IgD-negative memory B cell (primary cell): ENCODE data around the gene IL7R. TPM values are rescaled to one million over a fixed set of nuclear protein-coding genes. Genes with fewer than 3 reads are reported as not detected.

Experiments used
- H3K27ac Mint-ChIP-seq, 3 donors: one replicate each; pipeline ENCODE4 v1.8.0; 2020 to 2022; ENCODE audit warnings: mild to moderate bottlenecking in 3 of 3, mixed read lengths in 3 of 3, moderate library complexity in 1 of 3
- H3K27me3 Mint-ChIP-seq: one replicate; pipeline ENCODE4 v1.8.0; 2021; ENCODE audit warnings: mixed read lengths
- H3K36me3 Mint-ChIP-seq: one replicate; pipeline ENCODE4 v1.8.0; 2020; ENCODE audit warnings: mild to moderate bottlenecking, mixed read lengths
- H3K4me1 Mint-ChIP-seq, 3 donors: one replicate each; pipeline ENCODE4 v1.8.0; 2020 to 2022; ENCODE audit warnings: mixed read lengths in 3 of 3, mild to moderate bottlenecking in 1 of 3
- H3K4me3 Mint-ChIP-seq, 4 donors: one replicate each; pipeline ENCODE4 v1.8.0; 2020 to 2022; ENCODE audit warnings: mild to moderate bottlenecking in 4 of 4, mixed read lengths in 4 of 4, moderate library complexity in 3 of 4
- H3K9me3 Mint-ChIP-seq, 3 donors: one replicate each; pipeline ENCODE4 v1.8.0; 2020 to 2021; ENCODE audit warnings: mixed read lengths in 3 of 3, mild to moderate bottlenecking in 1 of 3
- polyA plus RNA-seq: library from polyadenylated mRNA; unstranded; fragments of 300-500 nt; fragmentation: Illumina TruSeq; gene quantifications from one replicate; pipeline ENCODE4 v1.2.3, GENCODE V29; 2021

Gene IL7R
- polyA plus RNA-seq, result 15.1 TPM

- Mint-ChIP-seq H3K36me3 (no peaks in the 10 kb centered on the region), H3K27me3 (peaks cover 4% of the 10 kb centered on the region), H3K9me3 (peaks cover 0 to 2% (median 0%) of the 10 kb centered on the region in 3 donors), H3K4me3 (peak within 1 kb of the TSS in 2 of 4 donors; percentile 35 to 56), H3K4me1 (peaks cover 0 to 2% (median 0%) of the 10 kb centered on the region in 3 donors), H3K27ac (peak within 1 kb of the TSS in 1 of 3 donors; percentile 72)
Measured at GRCh38 chr5:35856765-35857351, at the start of gene IL7R. Gene IL7R, plus strand, starts transcription at chr5:35856891. Its CDS starts 87 bp downstream, at chr5:35856978.

GRCh38 chr5:35810601-35811000 is 46.1 kb upstream of the IL7R start:
- Mint-ChIP-seq H3K4me1 (peaks cover 0 to 1% (median 0%) of the 10 kb centered on the region in 3 donors), H3K36me3 (no peaks in the 10 kb centered on the region), H3K4me3 (no peak overlapping the region), H3K9me3 (peaks cover 0 to 2% (median 2%) of the 10 kb centered on the region in 3 donors), H3K27ac (peak overlapping the region in 1 of 3 donors; percentile 60), H3K27me3 (no peaks in the 10 kb centered on the region)

GRCh38 chr5:35811108-35811741 is 45.5 kb upstream of the IL7R start:
- H3K4me3 Mint-ChIP-seq, result no peak overlapping the region

GRCh38 chr5:35813521-35813920 is 43.2 kb upstream of the IL7R start:
- Mint-ChIP-seq H3K36me3 (no peaks in the 10 kb centered on the region), H3K9me3 (peaks cover 0 to 2% (median 0%) of the 10 kb centered on the region in 3 donors), H3K27me3 (no peaks in the 10 kb centered on the region), H3K27ac (no peak overlapping the region), H3K4me3 (no peak overlapping the region), H3K4me1 (no peaks in the 10 kb centered on the region)

More at GRCh38 chr5:35811108-35811741, 45.5 kb upstream of the IL7R start:
- peaks cover 0 to 2% (median 2%) of the 10 kb centered on the region in 3 donors for H3K9me3 Mint-ChIP-seq
- no peaks in the 10 kb centered on the region for H3K36me3 Mint-ChIP-seq
- peaks cover 0 to 1% (median 0%) of the 10 kb centered on the region in 3 donors for H3K4me1 Mint-ChIP-seq
- H3K27ac Mint-ChIP-seq, result peak overlapping the region; percentile 32 to 50 (median 48)
- H3K27me3 Mint-ChIP-seq, result no peaks in the 10 kb centered on the region

GRCh38 chr5:35815089-35815936 is 41.4 kb upstream of the IL7R start:
- no peaks in the 10 kb centered on the region for H3K9me3 Mint-ChIP-seq
- no peaks in the 10 kb centered on the region for H3K27me3 Mint-ChIP-seq
- H3K4me1 Mint-ChIP-seq, result no peaks in the 10 kb centered on the region
- H3K4me3 Mint-ChIP-seq, result no peak overlapping the region
- H3K27ac Mint-ChIP-seq, result no peak overlapping the region
- H3K36me3 Mint-ChIP-seq, result no peaks in the 10 kb centered on the region

GRCh38 chr5:35816881-35817521 is 39.7 kb upstream of the IL7R start:
- Mint-ChIP-seq H3K27me3 (no peaks in the 10 kb centered on the region), H3K36me3 (no peaks in the 10 kb centered on the region), H3K27ac (no peak overlapping the region), H3K4me3 (no peak overlapping the region), H3K4me1 (no peaks in the 10 kb centered on the region), H3K9me3 (peaks cover 0 to 2% (median 0%) of the 10 kb centered on the region in 3 donors)

GRCh38 chr5:35819026-35819425 is 37.7 kb upstream of the IL7R start:
- H3K27me3 Mint-ChIP-seq, result peaks cover 4% of the 10 kb centered on the region

GRCh38 chr5:35819668-35820067 is 37.0 kb upstream of the IL7R start:
- Mint-ChIP-seq H3K9me3 (peaks cover 0 to 2% (median 0%) of the 10 kb centered on the region in 3 donors), H3K27ac (no peak overlapping the region), H3K4me3 (no peak overlapping the region), H3K4me1 (no peaks in the 10 kb centered on the region), H3K36me3 (no peaks in the 10 kb centered on the region), H3K27me3 (peaks cover 4% of the 10 kb centered on the region)

More at GRCh38 chr5:35819026-35819425, 37.7 kb upstream of the IL7R start:
- H3K36me3 Mint-ChIP-seq, result no peaks in the 10 kb centered on the region
- peaks cover 0 to 2% (median 0%) of the 10 kb centered on the region in 3 donors for H3K9me3 Mint-ChIP-seq
- peak overlapping the region in 1 of 4 donors; percentile 2 for H3K4me3 Mint-ChIP-seq
- H3K27ac Mint-ChIP-seq, result no peak overlapping the region
- no peaks in the 10 kb centered on the region for H3K4me1 Mint-ChIP-seq

GRCh38 chr5:35820735-35821134 is 36.0 kb upstream of the IL7R start:
- Mint-ChIP-seq H3K4me3 (no peak overlapping the region), H3K36me3 (no peaks in the 10 kb centered on the region), H3K9me3 (peaks cover 0 to 4% (median 0%) of the 10 kb centered on the region in 3 donors)

GRCh38 chr5:35821513-35821912 is 35.2 kb upstream of the IL7R start:
- Mint-ChIP-seq H3K27ac (peak overlapping the region in 1 of 3 donors; percentile 58), H3K4me3 (no peak overlapping the region), H3K4me1 (no peaks in the 10 kb centered on the region), H3K27me3 (peaks cover 4% of the 10 kb centered on the region), H3K9me3 (peaks cover 0 to 4% (median 0%) of the 10 kb centered on the region in 3 donors), H3K36me3 (no peaks in the 10 kb centered on the region)

More at GRCh38 chr5:35820735-35821134, 36.0 kb upstream of the IL7R start:
- Mint-ChIP-seq H3K4me1 (no peaks in the 10 kb centered on the region), H3K27ac (peak overlapping the region in 1 of 3 donors; percentile 42), H3K27me3 (peaks cover 4% of the 10 kb centered on the region)

- no peak overlapping the region for H3K4me3 Mint-ChIP-seq
- H3K36me3 Mint-ChIP-seq, result no peaks in the 10 kb centered on the region
- H3K27me3 Mint-ChIP-seq, result peaks cover 4% of the 10 kb centered on the region
Measured at GRCh38 chr5:35822511-35822910, 34.2 kb upstream of the IL7R start.

GRCh38 chr5:35823347-35824098 is 33.2 kb upstream of the IL7R start:
- Mint-ChIP-seq H3K4me1 (no peaks in the 10 kb centered on the region), H3K36me3 (no peaks in the 10 kb centered on the region), H3K27ac (no peak overlapping the region)

More at GRCh38 chr5:35822511-35822910, 34.2 kb upstream of the IL7R start:
- Mint-ChIP-seq H3K27ac (no peak overlapping the region), H3K9me3 (peaks cover 0 to 4% (median 0%) of the 10 kb centered on the region in 3 donors), H3K4me1 (no peaks in the 10 kb centered on the region)

GRCh38 chr5:35826056-35826455 is 30.6 kb upstream of the IL7R start:
- H3K9me3 Mint-ChIP-seq, result peaks cover 0 to 3% (median 0%) of the 10 kb centered on the region in 3 donors
- H3K4me3 Mint-ChIP-seq, result no peak overlapping the region
- no peaks in the 10 kb centered on the region for H3K4me1 Mint-ChIP-seq
- H3K27ac Mint-ChIP-seq, result peak overlapping the region in 1 of 3 donors; percentile 23
- H3K36me3 Mint-ChIP-seq, result no peaks in the 10 kb centered on the region
- H3K27me3 Mint-ChIP-seq, result peaks cover 4% of the 10 kb centered on the region

More at GRCh38 chr5:35823347-35824098, 33.2 kb upstream of the IL7R start:
- H3K9me3 Mint-ChIP-seq, result peaks cover 0 to 4% (median 0%) of the 10 kb centered on the region in 3 donors
- peaks cover 4% of the 10 kb centered on the region for H3K27me3 Mint-ChIP-seq
- peak overlapping the region in 1 of 4 donors; percentile 6 for H3K4me3 Mint-ChIP-seq

- Mint-ChIP-seq H3K36me3 (no peaks in the 10 kb centered on the region), H3K27ac (peak overlapping the region in 1 of 3 donors; percentile 23), H3K9me3 (peaks cover 0 to 2% (median 0%) of the 10 kb centered on the region in 3 donors), H3K4me1 (no peaks in the 10 kb centered on the region), H3K4me3 (no peak overlapping the region), H3K27me3 (peaks cover 4% of the 10 kb centered on the region)
Measured at GRCh38 chr5:35826554-35826953, 30.1 kb upstream of the IL7R start.
